Gastrocnemius medialis (tissue), 4 donors: ENCODE results near the gene LRRC18.

Experiments
- POLR2A ChIP-seq, 2 donors: fragments of 450-650 bp; IDR thresholded peaks; one replicate each; pipeline ENCODE4 v1.6.1; 2017; ENCODE audit warnings: antibody characterized with exemption in 2 of 2, mild to moderate bottlenecking in 2 of 2, moderate library complexity in 2 of 2
- TF ChIP-seq, protein P1 (sequence below), 5 experiments: fragments of 450-650 bp in 3 of 5; fragments of 200-600 bp in 2 of 5; sonication (generic) in 2 of 5; IDR thresholded peaks in 4 of 5; conservative IDR thresholded peaks in 1 of 5; 1 replicate in 4 of 5; 2 replicates in 1 of 5; pipeline ENCODE4 v1.5.1; 2016 to 2019; ENCODE audit warnings: antibody characterized with exemption in 5 of 5, mild to moderate bottlenecking in 3 of 5, moderate library complexity in 3 of 5

DNA sequence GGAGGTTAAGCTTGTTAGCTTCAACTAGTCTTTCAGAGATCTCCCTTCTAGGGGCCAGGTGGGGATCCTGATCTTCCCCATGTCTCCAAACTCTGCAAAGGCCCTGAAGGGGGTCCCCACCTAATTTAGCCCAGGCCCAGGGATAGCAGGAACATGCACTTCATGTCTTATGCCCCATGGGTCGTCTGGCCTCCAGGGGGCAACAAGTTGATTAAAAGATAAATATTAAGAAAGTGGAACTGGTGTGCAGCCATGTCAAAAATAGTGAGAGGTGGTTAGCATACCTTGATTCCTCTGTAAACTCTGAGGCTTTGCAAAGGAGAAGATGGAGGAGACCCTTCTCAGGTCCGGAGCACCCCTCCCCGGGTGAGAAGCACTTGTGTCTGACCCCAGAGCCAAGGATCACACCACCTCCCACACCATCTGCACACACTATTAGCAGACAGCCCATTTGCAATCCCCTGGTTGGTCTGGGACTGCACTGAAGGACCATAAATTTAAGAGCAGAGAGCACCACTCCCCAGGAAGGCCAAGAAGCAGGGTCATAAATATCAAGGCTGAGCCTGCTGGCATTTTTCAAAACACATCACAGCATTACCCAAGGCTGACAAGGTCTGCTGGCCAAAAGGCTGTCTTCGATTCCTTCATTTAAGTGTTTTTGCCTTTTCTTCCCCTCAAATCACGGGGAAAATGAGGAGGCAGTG lies 44.2 kb upstream of the LRRC18 start:
- TF ChIP-seq POLR2A (IDR thresholded peaks at IDR 0.05), result no peak
- TF ChIP-seq, protein P1, sequence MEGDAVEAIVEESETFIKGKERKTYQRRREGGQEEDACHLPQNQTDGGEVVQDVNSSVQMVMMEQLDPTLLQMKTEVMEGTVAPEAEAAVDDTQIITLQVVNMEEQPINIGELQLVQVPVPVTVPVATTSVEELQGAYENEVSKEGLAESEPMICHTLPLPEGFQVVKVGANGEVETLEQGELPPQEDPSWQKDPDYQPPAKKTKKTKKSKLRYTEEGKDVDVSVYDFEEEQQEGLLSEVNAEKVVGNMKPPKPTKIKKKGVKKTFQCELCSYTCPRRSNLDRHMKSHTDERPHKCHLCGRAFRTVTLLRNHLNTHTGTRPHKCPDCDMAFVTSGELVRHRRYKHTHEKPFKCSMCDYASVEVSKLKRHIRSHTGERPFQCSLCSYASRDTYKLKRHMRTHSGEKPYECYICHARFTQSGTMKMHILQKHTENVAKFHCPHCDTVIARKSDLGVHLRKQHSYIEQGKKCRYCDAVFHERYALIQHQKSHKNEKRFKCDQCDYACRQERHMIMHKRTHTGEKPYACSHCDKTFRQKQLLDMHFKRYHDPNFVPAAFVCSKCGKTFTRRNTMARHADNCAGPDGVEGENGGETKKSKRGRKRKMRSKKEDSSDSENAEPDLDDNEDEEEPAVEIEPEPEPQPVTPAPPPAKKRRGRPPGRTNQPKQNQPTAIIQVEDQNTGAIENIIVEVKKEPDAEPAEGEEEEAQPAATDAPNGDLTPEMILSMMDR (IDR thresholded peaks at IDR 0.05 in 4 of 5, conservative IDR thresholded peaks at IDR 0.05 in 1 of 5), result no peak
